ENCODE results near the gene DTX3. TPM values are rescaled to one million over a fixed set of nuclear protein-coding genes. Genes with fewer than 3 reads are reported as not detected.

The DTX3 gene
- total RNA-seq, 1 experiment from 2014 or later: 61.7 TPM

DNA sequence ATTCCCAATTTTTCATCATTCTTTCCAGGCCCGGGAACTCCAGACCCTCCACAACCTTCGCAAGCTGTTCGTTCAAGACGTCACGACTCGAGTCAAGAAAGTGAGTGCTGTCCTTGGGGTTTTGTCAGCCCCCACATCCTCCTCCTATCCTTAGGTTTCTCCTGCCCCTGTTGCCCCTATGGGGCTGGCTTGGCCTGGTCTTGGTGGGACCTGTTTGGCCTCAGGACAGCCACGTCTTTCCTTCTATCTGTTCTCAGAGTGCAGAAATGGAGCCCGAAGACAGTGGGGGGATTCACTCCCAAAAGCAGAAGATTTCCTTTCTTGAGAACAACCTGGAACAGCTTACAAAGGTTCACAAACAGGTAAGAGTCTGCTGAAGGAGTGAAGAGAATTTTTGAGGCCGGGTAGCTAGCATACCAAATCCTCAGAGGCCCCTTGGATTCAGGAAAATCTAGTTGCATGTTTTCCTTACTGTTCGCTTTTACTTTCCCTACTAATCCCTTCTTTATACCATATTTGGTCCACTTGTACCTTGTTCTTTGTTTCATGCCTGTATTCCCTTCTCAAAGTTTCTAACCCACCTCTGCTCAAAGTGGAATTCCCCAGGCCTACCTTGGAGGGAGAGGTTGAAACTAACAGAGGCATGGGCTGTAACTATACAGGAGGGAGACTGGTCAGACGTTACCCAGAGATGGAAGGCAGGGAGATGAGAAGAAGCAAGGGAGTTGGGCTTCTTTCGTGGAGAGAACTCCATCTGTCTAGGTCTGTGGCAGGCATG lies 26.5 kb upstream of the DTX3 start:
- ChIA-PET CTCF (no interaction called here), POLR2A (ENCODE audit: low non-redundant PET) (no interaction called here)
- Histone ChIP-seq H3K36me3 (ENCODE audit: insufficient read depth, low read length, poor library complexity, severe bottlenecking) (no peaks in the 10 kb centered on the region), H3K4me1 (ENCODE audit: insufficient read depth, low read length, poor library complexity, severe bottlenecking) (no peaks in the 10 kb centered on the region), H3K27ac (ENCODE audit: low read depth, low read length, poor library complexity, severe bottlenecking) (no peak overlapping the region), H3K27me3 (replicated peaks; ENCODE audit: insufficient read depth, low read depth, low read length, poor library complexity) (no peaks in the 10 kb centered on the region), H3K9me3 (ENCODE audit: low read depth, low read length, poor library complexity, severe bottlenecking) (no peaks in the 10 kb centered on the region), H3K4me3 (ENCODE audit: low read depth, low read length, poor library complexity, severe bottlenecking) (no peak overlapping the region)
- no TSS peak for BruUV-seq (replicated peaks)
- TF ChIP-seq EZH2 (IDR thresholded peaks at IDR 0.05; ENCODE audit: borderline replicate concordance, low read depth, low read length, poor library complexity, severe bottlenecking): no peak
- TF ChIP-seq, protein P1, sequence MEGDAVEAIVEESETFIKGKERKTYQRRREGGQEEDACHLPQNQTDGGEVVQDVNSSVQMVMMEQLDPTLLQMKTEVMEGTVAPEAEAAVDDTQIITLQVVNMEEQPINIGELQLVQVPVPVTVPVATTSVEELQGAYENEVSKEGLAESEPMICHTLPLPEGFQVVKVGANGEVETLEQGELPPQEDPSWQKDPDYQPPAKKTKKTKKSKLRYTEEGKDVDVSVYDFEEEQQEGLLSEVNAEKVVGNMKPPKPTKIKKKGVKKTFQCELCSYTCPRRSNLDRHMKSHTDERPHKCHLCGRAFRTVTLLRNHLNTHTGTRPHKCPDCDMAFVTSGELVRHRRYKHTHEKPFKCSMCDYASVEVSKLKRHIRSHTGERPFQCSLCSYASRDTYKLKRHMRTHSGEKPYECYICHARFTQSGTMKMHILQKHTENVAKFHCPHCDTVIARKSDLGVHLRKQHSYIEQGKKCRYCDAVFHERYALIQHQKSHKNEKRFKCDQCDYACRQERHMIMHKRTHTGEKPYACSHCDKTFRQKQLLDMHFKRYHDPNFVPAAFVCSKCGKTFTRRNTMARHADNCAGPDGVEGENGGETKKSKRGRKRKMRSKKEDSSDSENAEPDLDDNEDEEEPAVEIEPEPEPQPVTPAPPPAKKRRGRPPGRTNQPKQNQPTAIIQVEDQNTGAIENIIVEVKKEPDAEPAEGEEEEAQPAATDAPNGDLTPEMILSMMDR (conservative IDR thresholded peaks at IDR 0.05; ENCODE audit: low read depth, low read length): no peak
- intact Hi-C loops (cut with micrococcal nuclease; ENCODE audit: unreplicated experiment): no loop called here
- no peak for DNase-seq (ENCODE audit: low spot score)

DNA sequence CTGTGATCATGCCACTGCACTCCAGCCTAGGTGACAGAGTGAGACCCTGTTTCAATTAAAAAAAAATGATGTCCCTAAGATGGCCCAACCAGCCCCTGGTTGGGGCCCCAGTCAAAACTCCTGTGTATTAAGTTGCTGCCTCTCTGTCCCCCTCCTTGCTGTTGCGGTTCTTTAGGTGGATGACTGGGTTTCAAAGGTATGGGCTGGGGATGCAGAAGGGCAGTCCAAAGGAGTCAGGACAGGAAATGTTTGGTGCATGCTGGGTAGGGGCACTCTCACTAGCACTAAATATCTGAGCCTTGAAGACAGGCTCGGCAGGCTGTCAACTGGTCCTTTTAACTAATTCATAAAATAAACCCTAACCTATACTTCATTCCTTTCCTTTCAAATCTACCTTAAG lies 25.6 kb upstream of the DTX3 start:
- no peaks in the 10 kb centered on the region for H3K9me3 ChIP-seq (ENCODE audit: low read depth, low read length, poor library complexity, severe bottlenecking)
- intact Hi-C loops (cut with micrococcal nuclease; ENCODE audit: unreplicated experiment): no loop called here
- no peak overlapping the region for H3K4me3 ChIP-seq (ENCODE audit: low read depth, low read length, poor library complexity, severe bottlenecking)
- no peak for TF ChIP-seq EZH2 (IDR thresholded peaks at IDR 0.05; ENCODE audit: borderline replicate concordance, low read depth, low read length, poor library complexity, severe bottlenecking)
- TF ChIP-seq, protein P1 (conservative IDR thresholded peaks at IDR 0.05; ENCODE audit: low read depth, low read length): no peak
- no peak overlapping the region for H3K27ac ChIP-seq (ENCODE audit: low read depth, low read length, poor library complexity, severe bottlenecking)
- H3K36me3 ChIP-seq (ENCODE audit: insufficient read depth, low read length, poor library complexity, severe bottlenecking): no peaks in the 10 kb centered on the region
- H3K4me1 ChIP-seq (ENCODE audit: insufficient read depth, low read length, poor library complexity, severe bottlenecking): no peaks in the 10 kb centered on the region
- no peaks in the 10 kb centered on the region for H3K27me3 ChIP-seq (replicated peaks; ENCODE audit: insufficient read depth, low read depth, low read length, poor library complexity)
- DNase-seq (ENCODE audit: low spot score): no peak
- CTCF ChIA-PET: no interaction called here
- POLR2A ChIA-PET (ENCODE audit: low non-redundant PET): no interaction called here
- BruUV-seq (replicated peaks): no TSS peak

- intact Hi-C loops (cut with micrococcal nuclease; ENCODE audit: unreplicated experiment): loop anchor here (5.0 kb wide), 1 partner anchor 147 kb away; no protein-coding TSS in a partner anchor
- H3K36me3 ChIP-seq (ENCODE audit: insufficient read depth, low read length, poor library complexity, severe bottlenecking): no peaks in the 10 kb centered on the region
- no TSS peak for BruUV-seq (replicated peaks)
- no peaks in the 10 kb centered on the region for H3K27me3 ChIP-seq (replicated peaks; ENCODE audit: insufficient read depth, low read depth, low read length, poor library complexity)
- H3K9me3 ChIP-seq (ENCODE audit: low read depth, low read length, poor library complexity, severe bottlenecking): no peaks in the 10 kb centered on the region
- no peak overlapping the region for H3K4me3 ChIP-seq (ENCODE audit: low read depth, low read length, poor library complexity, severe bottlenecking)
- ChIA-PET POLR2A (ENCODE audit: low non-redundant PET) (no interaction called here), CTCF (no interaction called here)
- H3K27ac ChIP-seq (ENCODE audit: low read depth, low read length, poor library complexity, severe bottlenecking): no peak overlapping the region
- no peaks in the 10 kb centered on the region for H3K4me1 ChIP-seq (ENCODE audit: insufficient read depth, low read length, poor library complexity, severe bottlenecking)
- DNase-seq (ENCODE audit: low spot score): no peak
- no peak for TF ChIP-seq EZH2 (IDR thresholded peaks at IDR 0.05; ENCODE audit: borderline replicate concordance, low read depth, low read length, poor library complexity, severe bottlenecking)
- TF ChIP-seq, protein P1 (conservative IDR thresholded peaks at IDR 0.05; ENCODE audit: low read depth, low read length): no peak
Measured at GRCh38 chr12:57579677-57580465, 24.8 kb upstream of the DTX3 start.
